GM21515 (cell line): ENCODE data around the gene GDF10.

Experiments used
- ATAC-seq: cut with Tn5 transposase; IDR thresholded peaks from one replicate; pipeline ENCODE4 v1.9.1; 2021; ENCODE audit not compliant: unreplicated experiment

The GDF10 gene

GRCh38 chr10:47291682-47292081 is 8.3 kb upstream of the GDF10 start:
- no peak for ATAC-seq

DNA sequence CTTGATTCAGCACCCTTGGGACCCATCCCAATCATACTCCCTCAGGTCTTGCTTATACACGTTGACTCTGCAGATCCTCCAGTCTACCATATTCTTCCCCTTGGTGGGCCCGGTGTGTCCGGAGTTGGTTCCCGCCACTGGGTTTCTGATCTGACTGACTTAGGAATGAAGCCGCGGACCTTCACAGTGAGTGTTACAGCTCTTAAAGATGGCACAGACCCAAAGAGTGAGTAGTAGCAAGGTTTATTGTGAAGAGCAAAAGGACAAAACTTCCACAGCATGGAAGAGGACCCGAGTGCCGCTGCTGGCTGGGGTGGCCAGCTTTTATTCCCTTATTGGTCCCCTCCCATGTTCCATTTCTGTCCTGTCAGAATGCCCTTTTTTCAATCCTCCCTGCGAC is 5.9 kb upstream of the GDF10 start:
- no peak for ATAC-seq

- no peak for ATAC-seq
These were observed 5.5 kb upstream of the GDF10 start for GRCh38 chr10:47294501-47294900.

DNA sequence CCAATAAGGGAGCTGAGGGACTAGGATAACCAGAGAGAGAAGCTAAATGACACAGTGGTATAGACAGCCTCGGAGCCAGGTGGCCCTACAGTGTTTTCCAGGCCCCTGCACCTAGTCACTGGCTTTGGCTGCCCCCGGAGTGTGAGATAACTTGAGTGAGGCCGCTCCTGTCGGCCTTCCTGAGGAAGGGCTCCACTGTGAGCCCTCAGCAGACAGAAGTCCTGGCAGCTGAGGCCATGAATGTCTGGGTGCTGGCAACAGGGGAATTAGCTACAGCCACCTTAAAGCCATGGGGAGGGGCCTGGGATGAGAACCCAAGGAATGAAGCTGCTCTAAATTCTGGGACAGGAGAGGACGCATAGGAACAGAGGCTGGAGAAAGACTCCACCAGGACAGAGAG is 4.6 kb upstream of the GDF10 start:
- ATAC-seq = no peak

DNA sequence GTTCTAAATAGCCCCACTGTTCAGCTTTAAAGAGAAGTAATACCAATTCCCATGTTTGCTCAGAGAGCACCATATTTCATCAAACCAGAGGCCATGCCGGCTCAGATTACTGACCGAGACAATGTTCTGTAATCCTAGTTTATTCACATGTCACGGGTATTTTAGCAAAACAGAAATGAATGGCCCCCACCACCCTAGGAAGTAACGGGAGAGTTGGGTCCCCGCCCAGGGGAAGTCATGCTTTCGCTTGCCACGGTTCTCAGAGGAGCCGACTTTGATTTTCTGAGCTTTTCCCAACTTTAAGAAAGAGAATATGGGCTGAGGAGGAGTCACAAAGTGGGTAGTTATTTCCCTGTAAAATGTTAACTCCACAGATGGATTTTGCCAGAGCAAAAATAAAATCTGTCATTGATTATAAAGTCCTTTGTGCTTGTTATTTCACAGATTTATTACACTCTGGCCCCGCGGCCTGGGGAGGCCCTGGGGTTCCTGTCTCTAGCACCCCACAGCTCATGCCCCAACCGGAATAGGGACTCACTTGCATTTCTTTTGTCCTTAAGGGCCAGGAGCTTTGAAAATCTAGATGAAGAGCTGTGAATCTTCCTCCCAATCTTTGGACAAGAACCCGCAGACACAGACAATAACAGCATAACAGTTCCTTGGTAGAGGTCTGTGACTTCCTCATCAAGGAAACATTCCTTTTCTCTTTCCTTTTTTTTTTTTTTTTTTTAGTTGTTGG is 3.7 kb upstream of the GDF10 start:
- ATAC-seq = no peak

DNA sequence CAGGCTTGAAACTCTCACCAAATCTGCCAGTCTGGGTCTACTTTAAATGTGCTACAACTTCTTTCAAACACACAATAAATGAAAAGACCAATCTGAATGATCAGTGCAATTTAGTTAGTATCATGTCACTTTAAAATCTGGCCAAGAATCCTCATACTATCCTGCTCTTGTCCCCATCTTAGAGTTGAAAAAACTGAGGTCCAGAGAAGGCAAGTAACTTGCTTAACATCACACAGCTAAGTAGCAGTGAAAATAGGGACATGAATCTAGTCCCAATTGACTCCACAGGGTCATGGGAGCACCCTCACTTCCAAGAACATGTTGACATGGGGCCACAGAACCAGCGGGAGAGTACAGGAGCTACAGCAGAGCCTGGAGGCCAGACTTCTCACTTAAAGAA is 3.1 kb upstream of the GDF10 start:
- ATAC-seq = no peak

DNA sequence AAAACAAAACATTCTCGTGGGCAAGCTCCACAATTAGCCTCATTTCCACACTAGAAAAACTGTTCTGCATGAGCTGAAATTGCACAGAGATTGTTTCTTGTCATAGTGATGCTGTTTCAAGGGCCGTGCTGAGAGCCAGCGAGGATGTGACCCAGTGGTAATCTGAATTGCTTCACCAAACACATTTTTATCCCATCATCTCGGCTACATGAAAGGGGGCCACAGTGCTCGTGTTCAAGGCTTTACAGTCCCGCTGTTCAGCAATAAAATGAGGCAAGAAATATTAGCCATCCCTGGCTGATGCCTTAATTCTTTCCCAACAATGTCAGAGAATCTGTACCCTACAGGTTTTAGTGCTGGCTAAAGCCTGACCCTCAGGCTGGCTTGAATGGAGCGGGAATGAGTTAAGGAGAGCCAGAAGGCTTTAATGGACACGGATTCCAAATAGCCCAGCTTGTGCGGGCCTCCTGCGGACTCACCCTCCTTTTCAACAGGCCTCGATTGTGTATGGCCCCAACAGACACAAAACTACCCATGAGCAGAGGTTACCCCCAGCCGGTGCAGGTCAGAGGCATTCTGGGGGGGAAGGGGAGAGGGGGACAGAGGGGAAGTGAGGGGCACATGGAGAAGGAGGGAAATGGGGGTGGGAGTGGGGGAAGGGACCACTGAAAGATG is 2.0 kb upstream of the GDF10 start:
- no peak for ATAC-seq

- ATAC-seq = no peak
These were observed 1.3 kb upstream of the GDF10 start for GRCh38 chr10:47298715-47299114.

DNA sequence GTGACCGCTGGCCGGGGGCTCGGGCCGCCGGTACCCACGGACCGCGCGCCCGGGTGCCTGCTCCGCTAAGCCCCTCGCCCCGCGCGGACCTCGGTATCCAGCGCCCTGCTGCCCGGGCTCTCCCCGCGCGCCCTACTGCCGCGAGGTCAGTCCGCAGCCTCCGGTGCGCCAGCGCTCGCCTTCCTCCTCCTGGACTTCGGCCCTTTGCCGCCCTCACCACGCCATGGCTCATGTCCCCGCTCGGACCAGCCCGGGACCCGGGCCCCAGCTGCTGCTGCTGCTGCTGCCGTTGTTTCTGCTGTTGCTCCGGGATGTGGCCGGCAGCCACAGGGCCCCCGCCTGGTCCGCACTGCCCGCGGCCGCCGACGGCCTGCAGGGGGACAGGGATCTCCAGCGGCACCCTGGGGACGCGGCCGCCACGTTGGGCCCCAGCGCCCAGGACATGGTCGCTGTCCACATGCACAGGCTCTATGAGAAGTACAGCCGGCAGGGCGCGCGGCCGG is 483 bp downstream of the GDF10 start:
- ATAC-seq = no peak

- no peak for ATAC-seq
These were observed 1.8 kb downstream of the GDF10 start for GRCh38 chr10:47301833-47302232.

- ATAC-seq = no peak
These were observed 3.1 kb downstream of the GDF10 start for GRCh38 chr10:47303105-47303504.

DNA sequence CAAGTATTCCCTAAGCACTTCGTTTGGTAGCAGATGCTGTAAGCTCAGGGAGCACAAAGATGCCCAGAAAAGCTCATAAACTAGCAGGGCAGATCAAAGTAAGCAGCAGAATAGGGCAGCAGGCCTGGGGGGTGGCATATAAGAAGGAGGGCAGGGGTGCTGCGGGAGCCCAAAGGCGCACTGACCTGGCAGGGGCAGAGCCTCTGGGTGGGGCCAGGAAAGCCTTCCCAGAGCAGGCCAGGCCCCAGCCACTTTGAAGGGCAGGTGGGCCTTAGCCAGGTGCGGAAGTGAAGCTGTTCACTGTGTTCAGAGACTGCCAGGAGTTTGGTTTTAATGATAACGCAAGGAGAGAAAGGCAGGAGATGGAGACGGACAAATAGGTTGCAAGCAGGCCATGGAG is 3.9 kb downstream of the GDF10 start:
- no peak for ATAC-seq

- ATAC-seq = no peak
These were observed 5.6 kb downstream of the GDF10 start for GRCh38 chr10:47305566-47305965.

DNA sequence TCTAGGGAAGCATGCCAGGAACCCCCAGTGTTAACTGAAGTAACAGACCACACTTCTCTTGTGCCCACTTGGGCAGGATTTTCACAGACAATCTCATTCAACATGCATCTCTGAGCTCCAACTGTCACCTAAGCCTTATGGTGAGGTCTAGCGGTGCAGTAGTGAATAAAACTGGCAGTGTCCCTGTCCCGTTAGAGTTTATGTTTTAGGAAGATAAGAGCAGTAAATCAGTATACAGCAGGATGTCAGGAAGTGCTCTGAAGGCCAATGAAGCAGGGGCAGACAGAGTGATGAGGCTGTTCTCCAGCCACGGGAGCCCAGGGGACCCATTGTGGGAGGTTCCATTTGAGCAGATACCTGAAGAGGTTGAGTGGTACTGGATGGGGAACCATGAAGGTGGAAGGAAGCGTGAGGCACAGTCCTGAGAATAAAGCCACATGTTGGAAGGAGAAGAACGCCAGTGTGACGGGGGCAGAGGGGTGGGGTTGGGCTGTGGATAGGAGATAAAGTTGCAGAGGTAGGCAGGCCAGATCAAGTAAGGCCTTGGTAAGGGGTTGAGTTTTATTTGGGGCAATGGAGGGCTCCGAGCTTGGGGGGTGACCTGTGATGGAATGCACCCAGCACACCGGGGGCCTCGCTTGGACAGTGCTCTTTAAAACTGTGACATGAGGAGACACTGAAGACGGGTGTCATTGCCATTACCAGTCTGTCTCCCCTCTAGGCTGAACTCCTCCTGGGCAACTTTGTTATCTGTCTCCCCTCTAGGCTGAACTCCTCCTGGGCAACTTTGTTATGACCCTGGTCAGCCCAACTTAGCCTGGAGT is 6.6 kb downstream of the GDF10 start:
- no peak for ATAC-seq

- no peak for ATAC-seq
These were observed 7.4 kb downstream of the GDF10 start for GRCh38 chr10:47307381-47307780.

DNA sequence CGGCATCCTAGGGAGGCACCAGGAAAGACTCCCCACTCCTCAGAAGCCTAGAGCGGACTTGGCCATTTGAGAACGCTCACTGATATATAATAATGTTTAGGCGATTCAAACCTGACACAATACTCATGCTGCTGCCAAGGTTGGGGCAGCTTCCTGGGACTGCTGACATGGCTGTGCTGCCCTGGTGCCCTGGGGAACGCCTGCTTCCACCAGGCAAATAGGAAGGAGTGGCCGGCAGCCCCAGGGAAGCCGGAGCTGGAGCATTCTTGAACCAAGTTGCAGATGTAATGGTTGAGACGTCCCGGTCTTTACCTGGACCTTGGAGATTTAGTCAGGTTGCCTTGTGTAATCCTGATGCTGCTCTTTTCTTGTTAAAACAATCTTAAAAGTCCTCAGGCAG is 8.8 kb downstream of the GDF10 start:
- ATAC-seq = no peak

DNA sequence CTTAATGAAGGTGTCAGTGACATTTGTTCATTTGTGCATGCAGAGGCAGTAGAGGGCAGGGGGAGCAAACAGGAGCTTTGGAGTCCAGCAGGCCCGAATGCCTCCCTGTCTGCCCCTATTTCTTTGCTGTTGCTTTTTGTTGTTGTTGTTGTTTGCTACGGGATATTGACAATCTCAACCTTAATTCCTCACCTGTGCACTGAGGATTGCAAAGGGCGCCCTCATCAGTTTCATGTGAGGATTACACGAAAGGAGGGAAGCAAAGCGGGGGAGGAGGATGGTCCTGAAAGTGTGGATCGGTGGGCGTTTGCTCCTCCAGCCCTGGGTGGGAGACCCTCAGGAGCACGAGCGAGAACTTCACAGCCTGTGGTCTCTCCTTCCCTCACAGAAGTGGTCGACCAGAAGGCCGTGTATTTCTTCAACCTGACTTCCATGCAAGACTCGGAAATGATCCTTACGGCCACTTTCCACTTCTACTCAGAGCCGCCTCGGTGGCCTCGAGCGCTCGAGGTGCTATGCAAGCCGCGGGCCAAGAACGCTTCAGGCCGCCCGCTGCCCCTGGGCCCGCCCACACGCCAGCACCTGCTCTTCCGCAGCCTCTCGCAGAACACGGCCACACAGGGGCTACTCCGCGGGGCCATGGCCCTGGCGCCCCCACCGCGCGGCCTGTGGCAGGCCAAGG is 9.6 kb downstream of the GDF10 start:
- ATAC-seq = no peak

- no peak for ATAC-seq
These were observed 10.1 kb downstream of the GDF10 start for GRCh38 chr10:47310090-47310505.

- ATAC-seq = no peak
These were observed 11.4 kb downstream of the GDF10 start for GRCh38 chr10:47311193-47311931.

- ATAC-seq = peak; percentile 66
These were observed 12.1 kb downstream of the GDF10 start for GRCh38 chr10:47311932-47312662.
